Eye (tissue), 1 donor: Measurements from ENCODE around the gene RAD51B.
A peak's percentile ranks its signal among the peaks of the same experiment; 100 is the strongest.

Experiments
- DNase-seq: peaks from one replicate; pipeline ENCODE4 v3.0.0-alpha.2; 2015

RAD51B gene

DNA sequence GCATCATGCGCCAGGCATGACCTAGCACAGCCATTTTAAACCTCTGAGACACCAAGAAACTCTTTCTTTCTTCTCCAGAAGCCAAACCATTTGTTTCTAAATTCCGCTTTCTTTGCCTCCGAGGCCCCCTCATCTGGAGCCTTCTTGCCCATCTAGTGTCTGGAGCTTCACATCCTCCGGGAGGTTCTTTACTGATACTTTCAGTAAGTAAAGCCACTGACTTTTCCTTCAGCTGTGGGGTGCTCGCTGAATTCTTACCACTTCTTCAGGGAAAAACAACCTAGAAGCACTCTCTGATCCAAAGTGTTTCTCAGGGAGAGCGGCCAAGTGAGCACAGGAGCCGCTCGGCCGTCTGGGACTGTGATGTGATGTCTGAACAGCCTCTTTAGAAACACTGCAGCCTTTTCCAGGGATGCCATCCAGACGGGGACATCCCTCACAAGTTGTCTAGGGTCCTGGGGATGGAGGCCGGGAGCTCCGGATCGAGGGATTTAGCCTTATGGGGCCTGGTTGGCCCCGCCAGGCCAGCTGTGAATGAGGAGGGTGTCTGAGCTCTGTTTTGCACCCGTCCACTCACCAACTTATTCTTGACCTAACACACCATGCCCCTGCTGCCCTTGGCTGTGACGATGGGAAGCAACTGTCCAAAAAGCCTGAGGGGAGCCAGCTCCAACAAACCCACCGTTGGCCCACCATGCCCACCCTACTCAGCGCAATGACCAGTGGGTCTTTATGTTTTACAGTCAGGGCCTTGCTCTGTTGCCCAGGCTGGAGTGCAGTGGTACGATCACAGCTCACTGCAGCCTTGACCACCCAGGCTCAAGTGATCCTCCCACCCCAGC, 812.7 kb downstream of the RAD51B start:
- no peak for DNase-seq

DNA sequence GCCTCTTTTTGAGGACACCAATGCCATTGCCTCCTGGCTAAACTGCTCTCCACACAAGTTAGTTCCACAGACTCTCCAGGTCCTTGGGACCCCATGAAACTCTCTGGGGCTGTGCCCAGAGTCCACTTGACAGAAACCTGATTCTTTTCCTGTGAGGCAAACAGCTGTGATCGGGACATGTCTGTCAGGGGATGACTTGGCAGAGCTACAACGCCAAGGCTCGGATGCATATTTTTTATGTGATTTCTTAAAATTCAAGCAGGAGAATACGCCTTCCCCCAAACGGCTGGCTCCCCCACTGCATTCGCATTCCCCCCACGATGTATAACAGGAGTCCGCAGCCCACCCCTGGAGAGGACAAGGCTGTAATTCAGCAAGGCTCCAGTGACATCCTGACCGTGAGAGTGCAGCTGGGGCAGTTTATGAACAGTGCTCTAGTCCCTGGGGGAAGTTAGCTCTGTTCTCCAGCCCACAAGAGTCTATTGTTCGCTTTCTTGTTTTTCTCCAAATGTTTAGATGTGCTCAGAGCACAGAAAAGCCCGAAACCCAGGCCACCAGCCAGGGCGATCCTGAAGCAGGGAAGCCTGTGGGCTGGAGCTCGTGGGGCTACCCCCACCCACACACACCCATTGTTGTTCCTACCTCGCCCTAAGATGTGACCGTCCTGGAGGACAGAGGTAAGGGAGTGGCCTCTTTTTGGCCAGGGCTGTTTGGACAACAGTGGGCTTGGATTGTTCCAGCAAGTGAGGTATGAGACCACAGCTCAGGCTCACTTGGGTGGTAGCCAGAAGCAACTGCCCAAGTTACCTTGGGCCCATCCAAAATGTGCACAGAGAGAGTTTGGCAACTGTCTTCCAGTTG, 813.8 kb downstream of the RAD51B start:
- peak; percentile 66 for DNase-seq

DNA sequence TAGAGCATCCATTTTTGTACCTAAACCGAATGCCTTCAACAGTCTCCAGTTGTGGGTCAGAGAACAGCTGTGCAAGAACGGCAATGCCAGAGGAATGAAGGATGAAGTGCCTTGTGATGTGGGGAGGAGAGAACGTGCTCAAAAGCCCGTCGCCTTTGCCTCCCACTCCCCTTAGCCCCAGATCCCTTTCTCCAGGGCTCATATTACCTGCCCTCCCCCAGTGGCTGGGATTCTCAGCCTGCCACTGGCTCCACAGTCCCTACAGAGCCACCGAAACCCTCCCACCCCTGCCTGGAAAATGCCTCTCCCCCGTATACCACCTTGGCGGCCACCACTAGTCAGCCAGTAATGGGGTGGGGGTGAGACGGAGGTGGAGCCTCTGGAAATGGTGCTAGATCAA, 814.8 kb downstream of the RAD51B start:
- no peak for DNase-seq

DNA sequence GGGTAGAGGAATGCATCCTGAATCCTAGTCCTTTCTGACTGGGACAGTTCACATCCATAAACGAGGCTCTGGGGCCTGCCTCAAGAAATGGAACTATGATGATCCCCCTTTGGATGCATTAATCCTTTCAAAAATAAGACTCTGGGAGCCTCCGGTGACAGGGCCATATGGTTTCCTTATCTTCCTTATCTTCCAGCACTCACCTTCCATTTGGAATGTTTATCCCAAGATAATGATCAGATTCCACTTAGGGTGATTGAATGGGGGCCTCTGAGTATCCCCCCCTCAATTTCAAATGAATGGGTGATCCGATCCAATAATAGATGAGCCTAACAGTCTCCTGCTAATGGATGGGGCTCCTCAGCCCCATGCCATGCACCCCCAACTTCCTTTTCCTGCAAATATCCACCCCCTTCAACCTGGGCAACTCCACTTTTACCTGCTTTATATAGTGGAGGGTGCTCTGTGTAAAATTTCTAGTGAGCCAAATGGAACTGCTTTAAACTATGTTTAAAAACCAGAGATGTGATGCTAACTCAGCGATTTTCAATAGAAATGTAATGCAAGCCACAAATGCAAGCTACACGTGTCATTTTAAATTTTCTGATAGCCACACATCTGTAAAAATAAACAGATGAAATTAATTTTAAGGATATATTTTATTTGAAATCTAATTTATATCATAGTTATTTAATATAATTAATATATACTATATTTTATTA, 815.5 kb downstream of the RAD51B start:
- no peak for DNase-seq

DNA sequence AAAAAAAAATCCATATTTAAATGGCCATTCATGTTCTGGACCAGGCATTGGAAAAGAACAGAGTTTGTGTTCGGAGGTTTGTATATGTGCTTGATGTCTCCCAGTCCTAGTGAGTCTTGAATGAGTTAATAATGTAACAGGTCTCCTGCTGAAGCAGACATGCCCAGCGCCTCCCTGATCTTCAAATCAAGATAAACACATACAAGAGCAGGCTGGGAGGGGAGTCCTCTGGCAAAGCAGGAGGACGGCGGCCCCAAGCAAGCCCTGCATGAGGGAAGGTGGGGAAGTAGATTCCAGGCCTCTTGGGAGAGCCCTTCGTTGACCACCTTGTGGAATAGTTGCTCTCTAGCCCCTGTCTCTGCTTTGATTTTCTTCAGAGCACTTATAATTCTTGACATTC, 817.0 kb downstream of the RAD51B start:
- no peak for DNase-seq

DNA sequence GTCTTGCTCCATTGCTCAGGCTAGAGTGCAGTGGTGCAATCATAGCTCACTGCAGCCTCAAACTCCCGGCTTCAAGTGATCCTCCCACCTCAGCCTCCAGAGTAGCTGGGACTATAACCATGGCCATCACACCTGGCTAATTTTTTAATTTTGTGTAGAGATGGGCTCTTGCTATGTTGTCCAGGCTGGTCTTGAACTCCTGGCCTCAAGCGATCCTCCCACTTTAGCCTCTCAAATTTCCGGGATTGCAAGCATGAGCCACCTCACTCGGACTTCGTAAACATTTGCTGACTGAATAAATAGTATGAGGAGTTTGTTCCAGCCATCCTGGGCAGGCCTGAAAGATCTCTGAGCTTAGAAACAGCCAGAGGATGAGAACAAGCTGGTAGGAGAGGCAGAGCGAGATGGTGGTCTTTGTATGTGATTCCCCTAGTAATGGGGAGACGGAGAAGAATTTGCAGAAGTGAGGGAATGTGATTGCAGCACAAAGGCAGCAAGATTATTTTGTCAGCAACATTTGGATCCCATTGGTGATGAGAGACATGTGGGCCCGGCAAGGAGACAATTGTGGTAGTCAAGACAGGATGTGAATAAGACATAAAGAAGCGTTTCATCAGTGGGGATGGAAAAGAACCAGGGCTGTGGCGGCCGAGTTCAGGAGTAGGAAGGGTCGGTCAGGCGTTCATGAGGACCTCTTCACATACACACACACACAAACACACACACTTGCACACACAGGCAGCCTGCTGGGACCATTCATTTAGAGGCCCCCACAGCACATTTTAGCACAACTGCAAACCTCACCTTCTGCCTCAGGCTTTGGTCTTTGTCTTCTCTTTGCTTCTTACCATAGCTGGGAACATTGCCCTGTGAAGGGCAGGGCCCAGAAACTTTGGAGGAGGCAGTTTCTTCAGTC, 817.8 kb downstream of the RAD51B start:
- no peak for DNase-seq

DNA sequence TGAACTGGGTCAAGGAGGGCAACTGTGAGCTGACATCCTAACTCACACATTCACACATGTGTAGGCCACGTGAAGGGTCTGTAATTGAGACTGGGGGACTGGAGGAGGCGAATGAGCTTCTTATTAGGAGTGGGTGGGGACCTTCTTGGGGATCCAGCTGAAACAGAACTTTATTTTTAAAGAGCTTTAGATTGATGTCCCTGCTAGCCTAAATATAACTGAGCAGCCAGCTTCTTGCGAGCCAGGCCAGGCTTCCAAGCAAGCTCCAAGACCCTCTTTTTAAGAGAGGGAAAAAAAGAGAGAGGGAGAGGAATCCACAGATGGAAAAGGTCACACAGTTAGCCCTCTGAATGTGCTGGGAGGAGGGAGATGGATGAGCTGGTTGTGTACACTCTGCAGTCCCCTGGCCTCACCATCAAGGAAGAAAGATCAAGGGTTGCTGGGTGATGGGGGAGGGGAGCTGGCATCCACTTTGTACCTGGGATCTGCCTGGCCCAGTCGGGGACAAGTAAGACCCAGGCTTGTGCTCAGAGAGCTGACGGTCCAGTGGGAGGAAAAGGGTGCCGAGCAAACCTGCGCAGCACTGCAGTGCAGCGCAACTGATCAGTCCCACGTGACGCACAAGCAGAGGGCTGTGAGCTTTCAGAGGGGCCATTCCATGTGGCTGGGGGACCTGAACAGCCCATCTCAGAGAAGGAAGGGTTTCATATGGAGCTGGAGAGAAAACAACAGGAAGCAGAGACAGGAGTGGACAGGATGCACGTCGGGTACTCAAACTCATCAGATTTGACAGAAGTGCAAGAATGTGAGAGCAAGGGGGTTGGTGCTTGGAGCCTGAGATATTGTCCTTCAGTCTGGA, 818.8 kb downstream of the RAD51B start:
- DNase-seq: peak; percentile 39

GRCh38 chr14:68639000-68639757, 819.6 kb downstream of the RAD51B start:
- DNase-seq: no peak

- DNase-seq: no peak
These were observed 820.4 kb downstream of the RAD51B start for GRCh38 chr14:68639758-68640574.

DNA sequence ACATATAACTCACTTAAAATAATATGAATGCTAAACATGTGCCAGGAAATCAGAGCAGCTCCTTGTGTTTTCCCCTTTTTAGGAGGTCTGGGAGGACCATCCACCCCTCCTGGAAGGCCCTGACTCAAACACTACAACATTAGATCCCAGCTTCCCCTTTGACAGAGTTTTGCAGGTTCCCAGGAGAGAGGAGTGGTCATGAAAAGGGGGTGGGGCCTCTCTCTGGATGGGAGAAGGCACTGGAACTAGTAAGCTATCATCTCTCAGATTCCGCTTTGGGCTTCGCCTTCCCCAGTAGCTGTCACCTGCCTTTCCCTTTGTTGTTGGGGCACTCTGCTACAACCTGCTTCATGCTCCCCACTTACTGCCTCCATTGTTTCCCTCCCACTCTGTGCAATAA, 824.1 kb downstream of the RAD51B start:
- no peak for DNase-seq

GRCh38 chr14:68644101-68644500, 824.5 kb downstream of the RAD51B start:
- DNase-seq: no peak

DNA sequence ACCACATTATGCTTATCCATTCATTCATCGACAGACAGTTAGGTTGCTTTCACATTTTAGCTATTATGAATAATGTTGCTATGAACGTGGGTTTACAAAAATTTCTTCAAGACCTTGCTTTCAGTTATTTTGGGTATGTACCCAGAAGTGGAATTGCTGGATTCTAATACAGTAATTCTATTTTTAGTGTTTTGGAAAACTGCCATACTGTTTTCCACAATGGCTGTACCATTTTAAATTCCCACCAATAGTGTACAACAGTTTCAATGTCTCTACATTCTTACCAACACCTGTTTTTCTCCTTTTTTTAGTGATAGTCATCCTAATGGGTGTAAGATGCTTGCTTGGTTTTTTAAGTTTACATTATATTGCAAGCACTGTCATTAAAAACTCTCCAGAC, 825.8 kb downstream of the RAD51B start:
- DNase-seq: no peak

DNA sequence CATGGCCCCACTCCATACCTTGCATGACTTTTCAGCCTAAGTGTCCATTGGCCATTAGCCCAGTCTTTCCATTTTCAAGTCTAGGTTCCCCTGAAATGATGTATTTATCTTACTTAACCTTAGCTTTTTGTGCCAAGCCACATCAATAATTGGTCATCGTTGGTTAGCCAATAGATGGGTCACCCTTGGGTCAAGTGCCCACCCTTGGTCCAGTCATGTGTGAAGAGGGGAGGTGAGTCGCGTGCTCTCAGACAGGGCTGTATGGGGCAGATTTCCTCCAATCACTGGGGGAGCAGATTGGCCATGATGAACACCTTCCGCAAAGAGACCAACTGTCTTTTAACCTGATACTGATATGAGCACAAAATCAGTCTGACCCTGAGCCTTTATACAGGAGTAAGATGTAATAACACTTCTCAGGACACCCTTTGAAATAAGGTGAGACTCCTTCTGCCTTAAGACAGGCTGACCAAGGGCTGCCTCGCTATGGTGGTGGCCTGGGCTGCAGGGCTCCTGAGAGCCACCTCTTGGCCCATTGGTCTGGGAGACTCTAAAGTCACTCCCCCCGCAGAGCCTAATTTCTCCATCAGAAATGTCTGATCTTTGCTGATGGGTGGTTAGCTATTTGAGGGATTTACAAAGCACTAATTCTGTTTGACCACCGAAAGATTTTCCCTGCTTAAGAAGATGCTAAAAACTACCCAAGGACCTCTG, 830.1 kb downstream of the RAD51B start:
- DNase-seq: no peak

GRCh38 chr14:68650404-68650994, 830.9 kb downstream of the RAD51B start:
- DNase-seq: no peak

DNA sequence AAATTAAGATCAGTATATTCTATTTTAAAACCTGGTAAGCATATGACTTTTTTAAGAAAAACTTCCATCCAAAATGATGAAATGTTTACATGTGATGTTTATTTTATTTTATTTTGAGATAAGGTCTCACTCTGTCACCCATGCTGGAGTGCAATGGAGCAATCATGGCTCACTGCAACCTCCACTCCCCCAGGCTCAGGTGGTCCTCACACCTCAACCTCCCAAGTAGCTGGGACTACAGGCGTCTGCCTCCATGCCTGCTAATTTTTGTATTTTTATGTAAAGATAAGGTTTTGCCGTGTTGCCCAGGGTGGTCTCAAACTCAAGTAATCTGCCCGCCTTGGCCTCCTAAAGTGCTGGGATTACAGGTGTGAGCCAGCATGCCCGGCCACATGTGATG, 831.5 kb downstream of the RAD51B start:
- DNase-seq: no peak

DNA sequence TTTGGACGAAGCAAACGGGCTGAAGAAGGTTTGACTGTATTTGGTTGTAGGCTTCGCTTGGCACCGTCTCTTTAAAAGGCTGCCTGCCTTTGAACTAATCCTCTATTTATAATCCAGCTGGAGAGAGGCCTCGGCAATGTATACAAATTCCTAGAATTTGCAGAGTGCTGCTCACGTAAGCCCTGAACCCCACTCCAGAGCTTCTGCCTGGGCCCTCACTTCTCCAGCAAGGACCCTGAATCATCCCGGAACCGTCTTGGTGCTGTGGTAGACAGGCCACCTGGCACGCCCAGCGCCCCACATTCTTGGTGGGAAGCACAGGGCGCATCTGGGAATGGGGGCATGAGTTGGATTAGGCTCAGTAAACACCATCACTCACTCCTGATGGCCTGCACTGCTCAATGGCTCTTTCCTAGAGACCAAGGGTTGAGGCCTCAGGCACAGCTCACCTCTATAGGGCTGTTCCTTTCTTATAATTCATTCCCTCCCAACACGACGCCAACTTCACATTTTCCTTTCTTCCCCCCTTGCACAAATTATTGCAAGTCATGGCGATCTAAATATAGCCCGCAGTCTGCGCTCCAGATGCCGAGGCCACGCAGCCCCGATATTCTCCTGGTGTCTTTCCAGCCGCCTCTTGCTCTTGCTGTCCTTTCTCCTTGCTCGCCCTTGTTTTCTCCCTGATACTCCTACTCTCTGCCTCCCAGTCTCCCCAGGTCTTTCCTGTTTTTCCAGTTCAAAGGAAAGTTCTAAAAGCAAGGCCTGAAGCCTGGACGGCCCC, 832.3 kb downstream of the RAD51B start:
- DNase-seq: peak; percentile 43

DNA sequence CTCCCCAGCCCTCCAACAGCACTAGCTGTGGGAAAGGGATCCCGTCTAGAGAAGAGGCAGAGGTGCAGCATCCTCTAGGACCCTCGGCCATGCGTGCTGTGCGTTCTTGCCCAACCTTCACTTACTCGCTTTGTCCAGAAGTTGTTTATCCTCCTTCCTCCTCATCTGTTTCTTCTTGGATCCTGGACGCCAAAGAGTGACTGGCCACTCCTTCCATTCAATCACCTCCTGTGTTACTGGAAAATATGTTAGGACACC, 832.8 kb downstream of the RAD51B start:
- no peak for DNase-seq

DNA sequence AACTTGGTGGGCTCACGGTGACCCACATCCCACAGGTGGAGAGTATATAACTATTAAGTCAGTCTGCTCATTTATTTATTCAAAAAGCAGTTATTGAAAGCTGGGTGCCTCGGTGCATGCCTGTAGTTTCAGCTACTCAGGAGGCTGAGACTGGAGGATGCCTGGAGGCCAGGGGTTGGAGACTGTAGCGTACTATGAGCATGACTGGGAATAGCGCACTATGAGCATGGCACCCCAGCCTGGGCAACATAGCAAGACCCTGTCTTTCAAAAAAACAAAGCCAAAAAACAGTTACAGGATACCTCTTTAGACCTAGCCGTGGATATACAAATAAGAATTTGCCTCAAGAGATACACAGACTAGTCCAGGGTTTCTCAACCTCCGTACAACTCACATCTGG, 833.5 kb downstream of the RAD51B start:
- no peak for DNase-seq
